ENCODE data around the gene KLHL36. TPM values are rescaled to one million over a fixed set of nuclear protein-coding genes. Genes with fewer than 3 reads are reported as not detected.

KLHL36 gene
- total RNA-seq, 6 experiments from 2014 or later, result 20.1 to 31.3 (median 21.9) TPM

GRCh38 chr16:84704253-84704652 lies 55.9 kb downstream of the KLHL36 start:
- DNase-seq (no peak), ATAC-seq (peak; percentile 16 to 45 (median 20))
- WGBS (ENCODE audit: insufficient coverage, low coverage, low lambda C conversion rate, missing lambda C conversion rate), result 25% methylated on average over 2 of the region's 2 CpGs
- H3K4me1 ChIP-seq, result peaks cover 0 to 30% (median 4%) of the 10 kb centered on the region in 4 donors
- no peak for TF ChIP-seq POLR2A (IDR thresholded peaks at IDR 0.05)
- TF ChIP-seq, protein P1, sequence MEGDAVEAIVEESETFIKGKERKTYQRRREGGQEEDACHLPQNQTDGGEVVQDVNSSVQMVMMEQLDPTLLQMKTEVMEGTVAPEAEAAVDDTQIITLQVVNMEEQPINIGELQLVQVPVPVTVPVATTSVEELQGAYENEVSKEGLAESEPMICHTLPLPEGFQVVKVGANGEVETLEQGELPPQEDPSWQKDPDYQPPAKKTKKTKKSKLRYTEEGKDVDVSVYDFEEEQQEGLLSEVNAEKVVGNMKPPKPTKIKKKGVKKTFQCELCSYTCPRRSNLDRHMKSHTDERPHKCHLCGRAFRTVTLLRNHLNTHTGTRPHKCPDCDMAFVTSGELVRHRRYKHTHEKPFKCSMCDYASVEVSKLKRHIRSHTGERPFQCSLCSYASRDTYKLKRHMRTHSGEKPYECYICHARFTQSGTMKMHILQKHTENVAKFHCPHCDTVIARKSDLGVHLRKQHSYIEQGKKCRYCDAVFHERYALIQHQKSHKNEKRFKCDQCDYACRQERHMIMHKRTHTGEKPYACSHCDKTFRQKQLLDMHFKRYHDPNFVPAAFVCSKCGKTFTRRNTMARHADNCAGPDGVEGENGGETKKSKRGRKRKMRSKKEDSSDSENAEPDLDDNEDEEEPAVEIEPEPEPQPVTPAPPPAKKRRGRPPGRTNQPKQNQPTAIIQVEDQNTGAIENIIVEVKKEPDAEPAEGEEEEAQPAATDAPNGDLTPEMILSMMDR (IDR thresholded peaks at IDR 0.05), result no peak
- no peaks in the 10 kb centered on the region for H3K9me3 ChIP-seq
- H3K27ac ChIP-seq, result no peak overlapping the region
- no peaks in the 10 kb centered on the region for H3K27me3 ChIP-seq
- H3K36me3 ChIP-seq, result no peaks in the 10 kb centered on the region
- intact Hi-C loops (cut with DNase I), result no loop called here
- no peak overlapping the region for H3K4me3 ChIP-seq

- DNase-seq (no peak), ATAC-seq (no peak)
- no peaks in the 10 kb centered on the region for H3K27me3 ChIP-seq
- H3K9me3 ChIP-seq, result no peaks in the 10 kb centered on the region
- no peaks in the 10 kb centered on the region for H3K36me3 ChIP-seq
- no peak for TF ChIP-seq POLR2A (IDR thresholded peaks at IDR 0.05)
- TF ChIP-seq, protein P1 (IDR thresholded peaks at IDR 0.05), result no peak
- no peak overlapping the region for H3K27ac ChIP-seq
- WGBS (ENCODE audit: insufficient coverage, low coverage, low lambda C conversion rate, missing lambda C conversion rate), result 88% methylated on average over 1 of the region's 1 CpG
- intact Hi-C loops (cut with DNase I), result no loop called here
- H3K4me3 ChIP-seq, result no peak overlapping the region
- peaks cover 0 to 21% (median 5%) of the 10 kb centered on the region in 4 donors for H3K4me1 ChIP-seq
Measured at GRCh38 chr16:84706856-84707255, 58.5 kb downstream of the KLHL36 start.

DNA sequence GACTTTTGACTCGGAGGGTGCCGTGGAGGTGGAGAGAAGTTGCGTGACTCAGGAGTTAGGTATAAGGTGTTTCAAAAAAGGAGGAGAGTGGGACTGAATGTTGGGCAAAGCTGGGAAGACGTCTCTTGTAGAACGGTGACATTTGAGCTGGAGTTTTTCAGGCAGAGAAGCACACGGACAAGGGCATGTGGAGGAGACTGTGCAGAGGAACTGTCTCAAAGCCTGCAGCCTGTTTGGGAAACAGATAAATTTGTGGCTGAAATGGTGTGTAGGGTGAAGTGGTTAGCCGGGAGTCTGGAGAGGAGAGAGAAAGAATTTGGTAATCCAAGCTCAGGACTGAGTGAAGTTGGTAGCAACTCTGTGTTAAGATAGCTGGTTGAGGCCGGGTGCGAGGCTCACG lies 61.3 kb downstream of the KLHL36 start:
- H3K4me3 ChIP-seq, result no peak overlapping the region
- DNase-seq (peak in 1 of 3 donors; percentile 23), ATAC-seq (no peak)
- TF ChIP-seq, protein P1 (IDR thresholded peaks at IDR 0.05), result no peak
- no peak for TF ChIP-seq POLR2A (IDR thresholded peaks at IDR 0.05)
- no peak overlapping the region for H3K27ac ChIP-seq
- H3K36me3 ChIP-seq, result no peaks in the 10 kb centered on the region
- WGBS (ENCODE audit: insufficient coverage, low coverage, low lambda C conversion rate, missing lambda C conversion rate), result 96% methylated on average over 7 of the region's 10 CpGs
- H3K4me1 ChIP-seq, result peaks cover 0 to 19% (median 8%) of the 10 kb centered on the region in 4 donors
- H3K27me3 ChIP-seq, result no peaks in the 10 kb centered on the region
- intact Hi-C loops (cut with DNase I), result no loop called here
- H3K9me3 ChIP-seq, result no peaks in the 10 kb centered on the region

- Histone ChIP-seq H3K9me3 (no peaks in the 10 kb centered on the region), H3K27ac (no peak overlapping the region), H3K27me3 (no peaks in the 10 kb centered on the region), H3K4me3 (no peak overlapping the region), H3K4me1 (peaks cover 0 to 17% (median 6%) of the 10 kb centered on the region in 4 donors), H3K36me3 (no peaks in the 10 kb centered on the region)
- ATAC-seq (no peak), DNase-seq (no peak)
- intact Hi-C loops (cut with DNase I), result no loop called here
- TF ChIP-seq, protein P1 (IDR thresholded peaks at IDR 0.05), result no peak
- no peak for TF ChIP-seq POLR2A (IDR thresholded peaks at IDR 0.05)
- WGBS (ENCODE audit: insufficient coverage, low coverage, low lambda C conversion rate, missing lambda C conversion rate), result 76% methylated on average over 9 of the region's 11 CpGs
Measured at GRCh38 chr16:84710686-84711085, 62.4 kb downstream of the KLHL36 start.

Other genes starting within 250 kb of the KLHL36 start
- gene MEAK7, start 143.9 kb upstream of the KLHL36 start, total RNA-seq, result 1 to 10 TPM; 2.9 to 5.2 (median 3.4) TPM
- gene COTL1, start 30.4 kb upstream of the KLHL36 start, total RNA-seq, result 10 to 100 TPM; 12.4 to 51.0 (median 18.6) TPM
- 10 to 100 TPM; 41.5 to 53.2 (median 44.6) TPM for gene USP10, start 51.5 kb downstream of the KLHL36 start, total RNA-seq
- gene CRISPLD2, start 171.5 kb downstream of the KLHL36 start, total RNA-seq, result 10 to 100 TPM in 3 of 6 experiments, 1 to 10 TPM in 3; 2.9 to 14.8 (median 8.9) TPM

Measured in right lobe of liver (tissue), 6 donors.